Vagina (tissue), 2 donors: ENCODE data around the gene NAALAD2.

Experiments
- CTCF ChIP-seq, 3 experiments: fragments of 450-650 bp in 2 of 3; fragments of 200-600 bp in 1 of 3; sonication (generic) in 1 of 3; IDR thresholded peaks; one replicate each; pipeline ENCODE4 v1.5.1; 2017 to 2019; ENCODE audit warnings: antibody characterized with exemption in 3 of 3, mild to moderate bottlenecking in 2 of 3, moderate library complexity in 2 of 3
- POLR2A ChIP-seq, 2 donors: fragments of 450-650 bp; IDR thresholded peaks; one replicate each; pipeline ENCODE4 v1.6.1; 2017; ENCODE audit warnings: antibody characterized with exemption in 2 of 2, mild to moderate bottlenecking in 2 of 2, moderate library complexity in 2 of 2

- no peak for TF ChIP-seq CTCF (IDR thresholded peaks at IDR 0.05)
- TF ChIP-seq POLR2A (IDR thresholded peaks at IDR 0.05), result no peak
These were observed 101.1 kb downstream of the NAALAD2 start for GRCh38 chr11:90235526-90235925.
